NCI-H82 (cell line): ENCODE measurements around the gene ZDHHC18.
A peak's percentile ranks its signal among the peaks of the same experiment; 100 is the strongest.
"Not testable (repeated sequence)": the region's sequence is repeated elsewhere in the genome, so short reads cannot be mapped to it uniquely, and the experiment has no call there.

Experiments
- DNase-seq: peaks from one replicate; lab custom pipeline; 2025; lab: John Stamatoyannopoulos, UW

The ZDHHC18 gene

GRCh38 chr1:26791626-26792025, 34.9 kb upstream of the ZDHHC18 start:
- DNase-seq = no peak

- DNase-seq = no peak
Measured at GRCh38 chr1:26792924-26793323, 33.6 kb upstream of the ZDHHC18 start.

- no peak for DNase-seq
Measured at GRCh38 chr1:26794391-26794790, 32.1 kb upstream of the ZDHHC18 start.

GRCh38 chr1:26797627-26798026, 28.9 kb upstream of the ZDHHC18 start:
- DNase-seq = no peak

GRCh38 chr1:26799479-26800142, 26.9 kb upstream of the ZDHHC18 start:
- peak; percentile 25 for DNase-seq

GRCh38 chr1:26803932-26804331, 22.6 kb upstream of the ZDHHC18 start:
- not testable (repeated sequence) for DNase-seq

- DNase-seq = peak; percentile 88
Measured at GRCh38 chr1:26810105-26810504, 16.4 kb upstream of the ZDHHC18 start.

- DNase-seq = no peak
Measured at GRCh38 chr1:26811057-26811456, 15.4 kb upstream of the ZDHHC18 start.

GRCh38 chr1:26811708-26812107, 14.8 kb upstream of the ZDHHC18 start:
- DNase-seq = no peak

GRCh38 chr1:26814377-26814776, 12.1 kb upstream of the ZDHHC18 start:
- DNase-seq = no peak

GRCh38 chr1:26814893-26815292, 11.6 kb upstream of the ZDHHC18 start:
- no peak for DNase-seq

GRCh38 chr1:26820784-26821269, 5.7 kb upstream of the ZDHHC18 start:
- no peak for DNase-seq

GRCh38 chr1:26822737-26823395, 3.6 kb upstream of the ZDHHC18 start:
- no peak for DNase-seq

GRCh38 chr1:26824731-26825130, 1.8 kb upstream of the ZDHHC18 start:
- DNase-seq = no peak

- DNase-seq = no peak
Measured at GRCh38 chr1:26827106-26827604, 667 bp downstream of the ZDHHC18 start.

GRCh38 chr1:26827663-26828062, 1.2 kb downstream of the ZDHHC18 start:
- DNase-seq = peak; percentile 43

GRCh38 chr1:26828411-26828991, 2.0 kb downstream of the ZDHHC18 start:
- DNase-seq = no peak

GRCh38 chr1:26829184-26829911, 2.9 kb downstream of the ZDHHC18 start:
- DNase-seq = no peak

GRCh38 chr1:26831059-26831458, 4.6 kb downstream of the ZDHHC18 start:
- DNase-seq = no peak

- DNase-seq = peak; percentile 82
Measured at GRCh38 chr1:26831546-26832248, 5.2 kb downstream of the ZDHHC18 start.

- DNase-seq = peak; percentile 96
Measured at GRCh38 chr1:26832249-26832960, 5.9 kb downstream of the ZDHHC18 start.
